T follicular helper cell (primary cell): ENCODE data around the gene OR4S1.
"Not testable (repeated sequence)": the region's sequence is repeated elsewhere in the genome, so short reads cannot be mapped to it uniquely, and the experiment has no call there.

Experiments
- DNase-seq: peaks from one replicate; pipeline ENCODE4 v3.0.0-alpha.2; 2020; ENCODE audit warnings: low read depth
- total RNA-seq, 2 experiments: gene quantifications; one replicate each; lab custom pipeline; 2026; lab: John Stamatoyannopoulos, UW

The OR4S1 gene, protein sequence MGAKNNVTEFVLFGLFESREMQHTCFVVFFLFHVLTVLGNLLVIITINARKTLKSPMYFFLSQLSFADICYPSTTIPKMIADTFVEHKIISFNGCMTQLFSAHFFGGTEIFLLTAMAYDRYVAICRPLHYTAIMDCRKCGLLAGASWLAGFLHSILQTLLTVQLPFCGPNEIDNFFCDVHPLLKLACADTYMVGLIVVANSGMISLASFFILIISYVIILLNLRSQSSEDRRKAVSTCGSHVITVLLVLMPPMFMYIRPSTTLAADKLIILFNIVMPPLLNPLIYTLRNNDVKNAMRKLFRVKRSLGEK
- total RNA-seq = 0 reads per million in 2 experiments

DNA sequence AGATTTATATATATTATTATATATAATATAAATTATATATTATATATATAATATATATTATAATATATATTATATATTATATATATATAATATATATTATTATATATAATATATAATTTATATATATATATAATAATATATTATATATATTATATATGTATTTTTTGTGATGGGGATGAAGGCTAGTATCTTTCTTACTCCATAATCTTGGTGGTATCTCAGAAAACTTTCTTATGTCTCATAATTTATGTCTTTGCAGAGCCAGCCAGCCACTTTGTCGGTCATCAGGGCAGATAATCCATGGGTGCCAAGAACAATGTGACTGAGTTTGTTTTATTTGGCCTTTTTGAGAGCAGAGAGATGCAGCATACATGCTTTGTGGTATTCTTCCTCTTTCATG is at the start of gene OR4S1:
Gene OR4S1, plus strand, starts transcription at position 301 of the 400 bp plus-strand sequence. Its CDS starts 0 bp downstream, at position 301.
- DNase-seq = no peak

DNA sequence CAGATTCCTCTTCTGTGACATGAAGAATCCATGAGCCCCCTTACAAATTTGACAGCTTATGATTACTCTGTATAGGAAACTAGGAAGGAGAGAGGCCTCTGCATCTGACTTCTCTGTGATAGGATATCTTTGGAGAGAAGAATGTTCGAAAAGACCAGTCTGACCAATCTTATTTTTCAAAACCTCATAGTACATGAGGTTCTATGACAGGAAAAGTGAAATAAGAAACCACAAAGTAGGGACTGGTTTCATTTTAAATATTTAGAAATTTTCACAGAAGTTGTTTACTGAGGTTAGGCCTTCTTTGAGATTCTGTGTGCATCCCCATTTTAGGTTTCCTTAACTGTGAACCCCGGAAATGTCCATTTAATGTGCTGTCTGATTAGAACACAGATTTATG is 44.4 kb upstream of the OR4S1 start:
- no peak for DNase-seq

DNA sequence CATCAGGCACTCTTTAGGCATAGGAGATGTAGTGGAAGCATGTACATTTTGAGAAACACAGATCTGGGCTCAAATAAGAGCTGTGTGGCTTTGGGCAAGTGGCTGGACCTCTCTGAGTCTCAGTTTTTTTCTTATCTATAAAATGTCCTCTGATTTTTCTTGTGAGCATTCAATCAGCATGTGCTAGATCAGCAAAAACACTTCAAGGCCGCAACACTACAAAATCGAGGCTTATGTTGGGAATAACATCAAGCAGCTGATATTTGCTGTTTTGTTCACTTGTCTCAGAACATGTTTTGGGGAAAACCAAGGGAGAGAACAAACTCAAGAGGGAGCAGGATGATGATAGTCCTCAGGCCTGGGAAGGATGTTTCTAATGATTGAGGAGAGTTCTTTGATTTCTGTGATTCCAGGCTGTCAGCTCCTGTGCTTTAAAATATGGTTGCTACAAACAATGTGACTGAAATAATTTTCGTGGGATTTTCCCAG is 42.6 kb upstream of the OR4S1 start, which contains the start of gene OR4X1:
Gene OR4X1, plus strand, starts transcription at position 439 of the 489 bp plus-strand sequence. Its CDS starts 0 bp downstream, at position 439.
- no peak for DNase-seq

DNA sequence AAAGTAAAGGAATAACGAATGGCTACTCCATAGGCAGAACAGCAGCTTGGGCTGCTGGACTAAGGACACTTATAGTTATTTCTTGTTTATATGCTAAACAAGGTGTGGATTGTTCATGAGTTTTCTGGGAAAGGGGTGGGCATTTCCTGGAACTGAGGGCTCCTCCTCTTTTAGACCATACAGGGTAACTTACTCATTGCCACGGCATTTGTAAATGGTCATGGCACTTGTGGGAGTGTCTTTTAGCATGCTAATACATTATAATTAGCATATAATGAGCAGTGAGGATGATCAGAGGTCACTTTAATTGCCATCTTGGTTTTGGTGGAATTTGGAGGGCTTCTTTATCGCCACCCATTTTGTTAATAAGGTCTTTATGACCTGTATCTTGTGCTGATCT is 35.4 kb upstream of the OR4S1 start:
- no peak for DNase-seq

DNA sequence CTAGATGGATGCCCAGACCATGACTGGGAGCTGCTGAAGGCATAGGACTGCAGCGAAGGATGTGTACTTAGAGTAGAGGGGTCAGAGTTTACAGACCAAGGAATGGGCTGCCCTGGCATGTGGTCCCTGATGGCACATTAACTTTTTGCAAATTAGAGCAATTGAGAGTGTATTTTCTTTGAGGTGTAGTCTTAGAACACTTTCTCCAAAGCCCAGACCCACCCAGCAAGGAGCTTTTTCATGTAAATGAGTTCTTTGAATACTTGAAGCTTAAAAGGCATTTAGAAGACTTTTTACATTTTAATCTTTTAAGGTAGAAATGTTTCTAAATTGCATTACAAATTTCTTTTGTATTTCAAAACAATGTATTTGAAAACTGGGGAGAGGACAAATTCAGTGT is 33.4 kb upstream of the OR4S1 start:
- DNase-seq = no peak

DNA sequence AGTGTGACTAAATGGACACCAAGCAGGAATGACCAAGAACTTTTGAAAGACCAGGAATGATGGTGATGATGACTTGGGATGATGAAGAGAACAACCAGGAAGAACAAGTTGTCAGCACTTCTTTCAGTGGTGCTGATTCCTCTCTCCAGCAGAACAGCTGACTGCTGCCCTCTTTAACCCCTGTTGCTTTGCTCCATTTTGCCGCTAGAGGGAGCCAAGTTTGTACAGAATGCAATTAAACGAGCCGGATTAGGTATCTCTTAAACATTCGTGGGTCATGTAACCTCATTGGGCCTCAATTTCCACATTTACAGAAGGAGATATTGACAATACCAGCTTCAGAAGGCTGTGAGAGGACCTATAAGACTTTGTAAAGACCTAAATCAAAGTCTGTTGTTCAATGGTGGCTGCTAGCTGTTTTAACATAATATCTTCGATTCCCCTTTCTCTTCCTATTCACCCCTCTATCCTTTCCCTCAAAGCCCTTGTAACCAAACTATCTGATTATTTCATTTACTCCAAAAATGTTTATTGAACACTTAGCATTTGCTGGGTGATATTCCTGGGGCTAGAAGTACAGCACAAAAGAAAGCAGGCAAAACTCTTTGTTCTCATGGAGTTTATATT is 1.9 kb downstream of the OR4S1 start:
- DNase-seq = peak; percentile 47

DNA sequence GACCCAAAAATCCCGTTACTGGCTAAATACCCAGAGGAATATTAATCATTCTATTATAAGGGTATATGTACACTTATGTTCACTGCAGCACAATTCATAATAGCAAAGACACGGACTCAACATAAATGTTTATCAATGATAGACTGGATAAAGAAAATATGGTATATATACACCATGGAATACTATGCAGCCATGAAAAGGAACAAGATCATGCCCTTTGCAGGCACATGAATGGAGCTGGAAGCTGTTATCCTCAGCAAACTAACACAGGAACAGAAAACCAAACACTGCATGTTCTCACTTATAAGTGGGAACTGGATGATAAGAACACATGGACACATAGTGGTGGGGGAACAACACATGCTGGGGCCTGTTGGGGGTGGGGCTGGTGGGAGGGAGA is 7.6 kb downstream of the OR4S1 start:
- DNase-seq = not testable (repeated sequence)

DNA sequence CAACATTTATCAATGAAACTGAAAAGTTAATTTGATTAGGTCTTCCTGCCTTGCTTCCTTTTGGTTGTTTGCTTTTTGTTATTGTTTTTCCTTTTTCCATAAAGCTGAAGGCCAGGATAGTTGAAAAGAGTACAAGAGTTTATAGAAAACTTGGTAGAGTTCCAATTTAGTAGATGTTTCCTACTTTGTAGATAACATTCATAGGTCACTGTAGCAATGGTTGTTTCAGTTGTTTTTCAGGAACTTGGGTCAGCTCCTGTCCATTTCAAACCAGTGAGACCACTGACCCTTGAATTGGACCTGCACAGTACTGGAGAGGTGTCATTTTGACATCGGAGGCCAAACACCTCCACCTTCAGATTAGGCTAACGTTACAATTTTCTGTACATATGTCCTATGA is 13.8 kb downstream of the OR4S1 start:
- DNase-seq = not testable (repeated sequence)

DNA sequence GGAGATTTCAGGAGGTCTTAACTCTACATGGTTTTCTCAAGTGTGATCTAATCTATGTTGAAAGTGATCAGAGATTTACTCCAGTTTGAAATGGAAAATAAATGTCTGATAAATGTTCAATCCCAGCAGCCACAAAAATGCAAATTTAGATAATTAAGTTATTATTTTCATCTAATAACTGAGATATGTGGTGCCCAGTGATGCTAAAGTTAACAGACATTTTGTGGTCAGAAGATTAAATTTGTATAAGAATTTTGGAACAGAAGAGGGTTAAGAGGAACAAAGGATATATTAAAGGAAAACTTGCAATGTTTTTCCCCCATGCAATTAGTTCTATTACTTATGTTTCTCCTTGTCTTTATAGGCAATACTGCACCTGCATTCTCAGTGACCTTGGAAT is 18.6 kb downstream of the OR4S1 start, which contains the start of gene OR4C3:
Gene OR4C3, plus strand, starts transcription at position 301 of the 400 bp plus-strand sequence. CDS start 102 bp downstream, outside the sequence.
- not testable (repeated sequence) for DNase-seq

DNA sequence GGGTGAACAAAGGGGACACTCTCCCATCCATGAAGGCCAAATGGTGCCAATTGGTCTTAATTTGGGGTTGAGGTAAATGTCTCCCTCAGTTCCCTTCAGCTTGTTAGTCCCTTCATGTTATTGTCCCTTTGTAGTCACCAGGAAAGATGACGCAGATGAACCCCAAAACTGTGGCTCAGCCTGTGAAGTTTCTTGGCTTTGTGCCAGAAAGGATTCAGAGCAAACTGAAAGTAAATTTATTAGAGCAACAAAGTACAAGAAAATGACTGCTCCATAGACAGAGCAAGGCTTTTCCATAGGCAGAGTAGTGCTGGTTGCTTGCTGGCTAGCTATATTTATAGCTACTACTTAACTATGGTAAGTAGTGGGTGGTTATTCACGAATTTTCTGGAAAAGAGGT is 35.4 kb downstream of the OR4S1 start:
- DNase-seq = peak; percentile 4

DNA sequence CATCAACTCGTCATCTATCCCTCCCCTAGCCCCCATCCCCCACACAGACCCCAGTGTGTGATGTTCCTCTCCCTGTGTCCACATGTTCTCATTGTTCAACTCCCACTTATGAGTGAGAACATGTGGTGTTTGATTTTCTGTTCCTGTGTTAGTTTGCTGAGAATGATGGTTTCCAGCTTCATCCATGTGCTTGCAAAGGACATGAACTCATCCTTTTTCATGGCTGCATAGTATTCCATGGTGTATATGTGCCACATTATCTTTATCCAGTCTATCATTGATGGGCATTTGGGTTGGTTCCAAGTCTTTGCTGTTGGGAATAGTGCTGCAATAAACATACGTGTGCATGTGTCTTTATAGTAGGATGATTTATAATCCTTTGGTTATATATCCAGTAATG is 36.5 kb downstream of the OR4S1 start:
- DNase-seq = not testable (repeated sequence)

DNA sequence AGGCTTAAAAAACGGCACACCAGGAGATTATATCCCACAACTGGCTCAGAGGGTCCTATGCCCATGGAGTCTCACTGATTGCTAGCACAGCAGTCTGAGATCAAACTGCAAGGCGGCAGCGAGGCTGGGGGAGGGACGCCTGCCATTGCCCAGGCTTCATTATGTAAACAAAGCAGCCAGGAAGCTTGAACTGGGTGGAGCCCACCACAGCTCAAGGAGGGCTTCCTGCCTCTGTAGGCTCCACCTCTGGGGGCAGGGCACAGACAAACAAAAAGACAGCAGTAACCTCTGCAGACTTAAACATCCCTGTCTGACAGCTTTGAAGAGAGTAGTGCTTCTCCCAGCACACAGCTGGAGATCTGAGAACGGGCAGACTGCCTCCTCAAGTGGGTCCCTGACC is 40.3 kb downstream of the OR4S1 start:
- DNase-seq = not testable (repeated sequence)

DNA sequence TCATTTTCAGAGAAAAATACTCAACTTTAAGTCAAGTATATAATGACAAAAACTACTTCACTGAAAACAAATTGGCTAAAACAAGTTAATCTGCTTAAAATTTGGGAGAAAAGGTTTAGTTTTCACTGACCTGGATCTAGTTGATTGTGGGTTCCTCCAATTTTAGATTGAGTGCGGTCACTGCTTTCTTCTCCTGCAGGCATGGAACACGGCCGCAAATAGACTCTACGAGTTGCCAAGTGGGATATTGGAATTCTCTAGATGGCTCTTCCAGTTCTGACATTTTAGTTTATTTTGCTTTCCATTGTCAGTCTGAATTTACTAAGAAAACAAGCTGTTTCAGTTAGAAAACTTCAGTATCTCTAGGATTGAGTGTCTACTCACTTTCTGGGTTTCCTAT is 48.0 kb downstream of the OR4S1 start:
- DNase-seq = no peak

DNA sequence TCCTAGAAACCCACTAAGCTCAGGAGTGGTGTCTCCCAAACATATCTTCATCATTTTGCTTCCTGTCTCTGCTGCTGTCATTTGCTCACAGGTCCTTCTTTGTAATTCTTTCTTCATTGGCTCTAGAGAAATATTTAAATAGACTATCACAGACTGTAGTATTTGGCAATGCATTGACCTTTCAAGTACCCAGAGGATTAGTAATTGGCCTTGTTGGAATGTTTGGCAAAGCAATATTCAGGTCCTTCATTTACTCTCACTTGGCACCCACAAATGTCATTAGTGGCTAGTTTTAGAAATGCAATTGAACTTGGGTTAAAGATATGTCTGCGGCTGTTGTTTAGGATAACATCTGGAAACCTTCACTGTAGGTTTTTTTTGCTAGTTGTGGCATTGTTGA is 48.7 kb downstream of the OR4S1 start:
- DNase-seq = no peak
